ENCODE measurements around the gene RBM17.

RBM17 gene

GRCh38 chr10:6068006-6068405, 20.8 kb upstream of the RBM17 start:
- Histone ChIP-seq H3K4me2 (ENCODE audit: low read length) (peak overlapping the region; percentile 76), H2AFZ (ENCODE audit: low read length) (no peak overlapping the region), H3K36me3 (ENCODE audit: insufficient read depth, low read length) (no peaks in the 10 kb centered on the region), H3K27me3 (ENCODE audit: insufficient read depth, low read length) (no peaks in the 10 kb centered on the region), H3K4me1 (ENCODE audit: insufficient read depth, low read length, severe bottlenecking) (peaks cover 83% of the 10 kb centered on the region), H3K9ac (ENCODE audit: low read length) (peak overlapping the region; percentile 62), H3F3A (ENCODE audit: insufficient read depth, low read length) (no peaks in the 10 kb centered on the region), H3K4me3 (ENCODE audit: low read depth, low read length, poor library complexity, severe bottlenecking) (no peak overlapping the region), H3K27ac (ENCODE audit: low read depth, low read length, poor library complexity, severe bottlenecking) (peak overlapping the region; percentile 100), H4K20me1 (ENCODE audit: insufficient read depth, low read length) (no peaks in the 10 kb centered on the region), H3K9me2 (ENCODE audit: low read depth, low read length) (no peaks in the 10 kb centered on the region), H3K9me3 (ENCODE audit: low read length) (no peaks in the 10 kb centered on the region), H3K79me2 (ENCODE audit: insufficient read depth, low read length) (no peaks in the 10 kb centered on the region)
- TF ChIP-seq CTCF (IDR thresholded peaks at IDR 0.05; ENCODE audit: low read length), result no peak
- TF ChIP-seq EZH2 (IDR thresholded peaks at IDR 0.05; ENCODE audit: borderline replicate concordance, low read length), result no peak

GRCh38 chr10:6068422-6068821, 20.4 kb upstream of the RBM17 start:
- no peaks in the 10 kb centered on the region for H3F3A ChIP-seq (ENCODE audit: insufficient read depth, low read length)
- peaks cover 84% of the 10 kb centered on the region for H3K4me1 ChIP-seq (ENCODE audit: insufficient read depth, low read length, severe bottlenecking)
- H3K9me3 ChIP-seq (ENCODE audit: low read length), result no peaks in the 10 kb centered on the region
- H2AFZ ChIP-seq (ENCODE audit: low read length), result no peak overlapping the region
- H3K79me2 ChIP-seq (ENCODE audit: insufficient read depth, low read length), result no peaks in the 10 kb centered on the region
- peak overlapping the region; percentile 100 for H3K27ac ChIP-seq (ENCODE audit: low read depth, low read length, poor library complexity, severe bottlenecking)
- no peaks in the 10 kb centered on the region for H3K27me3 ChIP-seq (ENCODE audit: insufficient read depth, low read length)
- no peak for TF ChIP-seq EZH2 (IDR thresholded peaks at IDR 0.05; ENCODE audit: borderline replicate concordance, low read length)
- TF ChIP-seq CTCF (IDR thresholded peaks at IDR 0.05; ENCODE audit: low read length), result no peak
- no peaks in the 10 kb centered on the region for H3K36me3 ChIP-seq (ENCODE audit: insufficient read depth, low read length)
- H4K20me1 ChIP-seq (ENCODE audit: insufficient read depth, low read length), result no peaks in the 10 kb centered on the region
- H3K9me2 ChIP-seq (ENCODE audit: low read depth, low read length), result no peaks in the 10 kb centered on the region
- peak overlapping the region; percentile 51 for H3K4me3 ChIP-seq (ENCODE audit: low read depth, low read length, poor library complexity, severe bottlenecking)
- H3K4me2 ChIP-seq (ENCODE audit: low read length), result peak overlapping the region; percentile 76
- peak overlapping the region; percentile 83 for H3K9ac ChIP-seq (ENCODE audit: low read length)

GRCh38 chr10:6069081-6069931, 19.5 kb upstream of the RBM17 start:
- H3K27ac ChIP-seq (ENCODE audit: low read depth, low read length, poor library complexity, severe bottlenecking), result peak overlapping the region; percentile 100
- H3K9me2 ChIP-seq (ENCODE audit: low read depth, low read length), result no peaks in the 10 kb centered on the region
- no peak for TF ChIP-seq EZH2 (IDR thresholded peaks at IDR 0.05; ENCODE audit: borderline replicate concordance, low read length)
- TF ChIP-seq CTCF (IDR thresholded peaks at IDR 0.05; ENCODE audit: low read length), result no peak
- no peaks in the 10 kb centered on the region for H3K27me3 ChIP-seq (ENCODE audit: insufficient read depth, low read length)
- peak overlapping the region; percentile 83 for H3K9ac ChIP-seq (ENCODE audit: low read length)
- no peaks in the 10 kb centered on the region for H3F3A ChIP-seq (ENCODE audit: insufficient read depth, low read length)
- H3K4me3 ChIP-seq (ENCODE audit: low read depth, low read length, poor library complexity, severe bottlenecking), result peak overlapping the region; percentile 51
- peak overlapping the region; percentile 76 for H3K4me2 ChIP-seq (ENCODE audit: low read length)
- no peaks in the 10 kb centered on the region for H3K36me3 ChIP-seq (ENCODE audit: insufficient read depth, low read length)
- H4K20me1 ChIP-seq (ENCODE audit: insufficient read depth, low read length), result no peaks in the 10 kb centered on the region
- H3K4me1 ChIP-seq (ENCODE audit: insufficient read depth, low read length, severe bottlenecking), result peaks cover 88% of the 10 kb centered on the region
- H3K9me3 ChIP-seq (ENCODE audit: low read length), result no peaks in the 10 kb centered on the region
- H3K79me2 ChIP-seq (ENCODE audit: insufficient read depth, low read length), result no peaks in the 10 kb centered on the region
- H2AFZ ChIP-seq (ENCODE audit: low read length), result no peak overlapping the region

Measured in OCI-LY1 (cell line).